Suprapubic skin (tissue), 4 donors: ENCODE data around the gene ABCA13. TPM values are rescaled to one million over a fixed set of nuclear protein-coding genes. Genes with fewer than 3 reads are reported as not detected.

ENCODE experiments used
- DNase-seq, 2 donors: peaks; one replicate each; pipeline ENCODE4 v3.0.0-alpha.2; 2019; ENCODE audit warnings: low spot score in 2 of 2
- H3K27ac ChIP-seq: fragments of 200-600 bp; sonication (generic); one replicate; pipeline ENCODE4 v1.5.1; 2019
- H3K27me3 ChIP-seq: fragments of 200-600 bp; sonication (generic); one replicate; pipeline ENCODE4 v1.5.1; 2019
- H3K36me3 ChIP-seq: fragments of 200-600 bp; sonication (generic); one replicate; pipeline ENCODE4 v1.5.1; 2019
- H3K4me1 ChIP-seq: fragments of 200-600 bp; sonication (generic); one replicate; pipeline ENCODE4 v1.5.1; 2019
- H3K4me3 ChIP-seq: fragments of 200-600 bp; sonication (generic); one replicate; pipeline ENCODE4 v1.5.1; 2019; ENCODE audit warnings: mild to moderate bottlenecking
- H3K9me3 ChIP-seq: fragments of 200-600 bp; sonication (generic); one replicate; pipeline ENCODE4 v1.5.1; 2019
- CTCF ChIP-seq, 2 donors: fragments of 200-600 bp in 1 of 2; fragments of 450-650 bp in 1 of 2; sonication (generic) in 1 of 2; IDR thresholded peaks; one replicate each; pipeline ENCODE4 v1.5.1; 2016 to 2019; ENCODE audit warnings: antibody characterized with exemption in 2 of 2, mild to moderate bottlenecking in 1 of 2, moderate library complexity in 1 of 2
- EP300 ChIP-seq: sonication (generic); formaldehyde crosslinking; IDR thresholded peaks from one replicate; pipeline ENCODE4 v1.6.1; 2017; ENCODE audit warnings: antibody characterized with exemption
- POLR2A ChIP-seq, 2 donors: fragments of 450-650 bp; IDR thresholded peaks; one replicate each; pipeline ENCODE4 v1.6.1; 2017; ENCODE audit warnings: antibody characterized with exemption in 2 of 2, mild to moderate bottlenecking in 2 of 2, moderate library complexity in 2 of 2
- POLR2AphosphoS5 ChIP-seq, 3 donors: sonication (generic); formaldehyde crosslinking; IDR thresholded peaks; one replicate each; pipeline ENCODE4 v1.6.1; 2017; ENCODE audit warnings: antibody characterized with exemption in 3 of 3
- WGBS: methylation state at CpG from one replicate; pipeline ENCODE4 v1.1.5; 2018; 5-methylcytosine and 5-hydroxymethylcytosine counted together
- total RNA-seq, 4 donors: library from RNA; depleted of rRNA; stranded (reverse); fragments of >200 nt; gene quantifications; one replicate each; pipeline ENCODE4 v1.1.0, GENCODE V29; 2016

The ABCA13 gene
- total RNA-seq, 4 donors from 2014 or later = 0.64 to 4.7 (median 2.6) TPM

GRCh38 chr7:48506569-48506968 is 335.3 kb downstream of the ABCA13 start:
- H3K36me3 ChIP-seq = no peaks in the 10 kb centered on the region
- H3K4me3 ChIP-seq = no peak overlapping the region
- H3K27me3 ChIP-seq = no peaks in the 10 kb centered on the region
- DNase-seq = no peak
- no peaks in the 10 kb centered on the region for H3K4me1 ChIP-seq
- TF ChIP-seq EP300 (no peak), CTCF (IDR thresholded peaks at IDR 0.05) (no peak), POLR2A (IDR thresholded peaks at IDR 0.05) (no peak), POLR2AphosphoS5 (IDR thresholded peaks at IDR 0.05) (no peak)
- no peak overlapping the region for H3K27ac ChIP-seq
- WGBS = 90% methylated on average over 4 of the region's 4 CpGs
- no peaks in the 10 kb centered on the region for H3K9me3 ChIP-seq

DNA sequence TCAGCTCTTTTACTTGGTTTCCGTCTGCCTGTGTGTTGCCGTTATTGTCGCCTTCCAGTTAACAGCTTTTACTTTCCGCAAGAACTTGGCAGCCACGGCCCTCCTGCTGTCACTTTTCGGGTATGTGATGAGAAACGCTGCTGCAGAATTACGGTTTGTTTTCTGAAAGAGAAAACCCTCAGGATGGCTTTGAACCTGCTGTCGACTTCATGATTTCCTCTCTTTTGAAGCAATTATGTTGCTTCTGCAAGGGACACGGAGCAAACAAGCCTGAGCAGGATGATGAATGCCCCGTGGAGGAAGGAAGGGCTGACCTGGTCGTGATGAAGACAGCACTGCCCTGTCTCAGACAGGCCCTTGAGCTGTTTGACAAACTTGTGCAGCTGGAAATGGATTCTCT is 339.8 kb downstream of the ABCA13 start:
- no peak for DNase-seq
- no peaks in the 10 kb centered on the region for H3K36me3 ChIP-seq
- no peaks in the 10 kb centered on the region for H3K9me3 ChIP-seq
- H3K27me3 ChIP-seq = no peaks in the 10 kb centered on the region
- no peak overlapping the region for H3K4me3 ChIP-seq
- WGBS = 21% methylated on average over 12 of the region's 12 CpGs
- no peak for TF ChIP-seq POLR2A (IDR thresholded peaks at IDR 0.05)
- TF ChIP-seq POLR2AphosphoS5 (IDR thresholded peaks at IDR 0.05) = no peak
- H3K4me1 ChIP-seq = no peaks in the 10 kb centered on the region
- no peak overlapping the region for H3K27ac ChIP-seq

DNA sequence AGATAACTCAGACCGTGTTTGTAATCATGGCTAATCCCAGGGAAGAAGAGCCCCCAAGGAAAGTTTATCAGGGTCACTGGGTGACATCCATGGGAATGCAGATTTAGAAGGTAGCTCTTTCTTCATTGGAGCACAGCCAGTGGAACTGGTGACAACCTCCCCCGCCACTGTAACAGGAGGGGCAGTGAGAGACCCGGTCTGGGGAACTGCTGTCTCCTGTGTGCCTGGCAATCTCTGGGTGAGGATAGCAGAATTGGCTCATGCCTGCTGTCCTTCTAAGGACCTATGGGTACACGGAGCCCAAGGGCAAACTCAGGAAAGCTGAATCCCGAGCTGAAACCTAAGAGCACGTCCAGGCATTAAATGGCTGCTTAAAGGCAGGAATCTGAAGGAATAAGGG is 341.6 kb downstream of the ABCA13 start:
- no peak for DNase-seq
- H3K4me1 ChIP-seq = no peaks in the 10 kb centered on the region
- no peaks in the 10 kb centered on the region for H3K27me3 ChIP-seq
- H3K9me3 ChIP-seq = no peaks in the 10 kb centered on the region
- H3K27ac ChIP-seq = no peak overlapping the region
- H3K36me3 ChIP-seq = no peaks in the 10 kb centered on the region
- WGBS = 64% methylated on average over 6 of the region's 6 CpGs
- TF ChIP-seq POLR2A (IDR thresholded peaks at IDR 0.05) (no peak), CTCF (IDR thresholded peaks at IDR 0.05) (no peak), EP300 (no peak), POLR2AphosphoS5 (IDR thresholded peaks at IDR 0.05) (no peak)
- no peak overlapping the region for H3K4me3 ChIP-seq

GRCh38 chr7:48515171-48515570 is 343.9 kb downstream of the ABCA13 start:
- DNase-seq = no peak
- Histone ChIP-seq H3K27ac (no peak overlapping the region), H3K36me3 (no peaks in the 10 kb centered on the region), H3K27me3 (no peaks in the 10 kb centered on the region), H3K4me3 (no peak overlapping the region), H3K4me1 (no peaks in the 10 kb centered on the region), H3K9me3 (no peaks in the 10 kb centered on the region)
- TF ChIP-seq CTCF (IDR thresholded peaks at IDR 0.05) = no peak
- 82% methylated on average over 3 of the region's 3 CpGs for WGBS

GRCh38 chr7:48518092-48518491 is 346.8 kb downstream of the ABCA13 start:
- H3K27ac ChIP-seq = no peak overlapping the region
- H3K4me1 ChIP-seq = no peaks in the 10 kb centered on the region
- H3K36me3 ChIP-seq = no peaks in the 10 kb centered on the region
- no peaks in the 10 kb centered on the region for H3K9me3 ChIP-seq
- TF ChIP-seq POLR2AphosphoS5 (IDR thresholded peaks at IDR 0.05) (no peak), CTCF (IDR thresholded peaks at IDR 0.05) (no peak), POLR2A (IDR thresholded peaks at IDR 0.05) (no peak), EP300 (no peak)
- 48% methylated on average over 2 of the region's 2 CpGs for WGBS
- DNase-seq = no peak
- H3K4me3 ChIP-seq = no peak overlapping the region
- H3K27me3 ChIP-seq = no peaks in the 10 kb centered on the region

- Histone ChIP-seq H3K27me3 (no peaks in the 10 kb centered on the region), H3K4me3 (no peak overlapping the region), H3K27ac (no peak overlapping the region), H3K9me3 (no peaks in the 10 kb centered on the region), H3K36me3 (no peaks in the 10 kb centered on the region), H3K4me1 (no peaks in the 10 kb centered on the region)
- no peak for DNase-seq
- no peak for TF ChIP-seq CTCF (IDR thresholded peaks at IDR 0.05)
- no peak for TF ChIP-seq POLR2AphosphoS5 (IDR thresholded peaks at IDR 0.05)
- TF ChIP-seq EP300 = no peak
- no peak for TF ChIP-seq POLR2A (IDR thresholded peaks at IDR 0.05)
Measured at GRCh38 chr7:48522692-48523091, 351.4 kb downstream of the ABCA13 start.
